Transverse colon (tissue), 4 donors: ENCODE measurements around the gene CTBP1. TPM values are rescaled to one million over a fixed set of nuclear protein-coding genes. Genes with fewer than 3 reads are reported as not detected.

ENCODE experiments used
- DNase-seq: peaks from one replicate; pipeline ENCODE4 v3.0.0-alpha.2; 2019
- H3K27ac ChIP-seq, 4 donors: fragments of 200-600 bp; sonication (generic); 2 replicates each; pipeline ENCODE4 v1.5.1; 2016 to 2018; ENCODE audit warnings: inconsistent platforms in 4 of 4
- H3K27me3 ChIP-seq: fragments of 200-600 bp; sonication (generic); 2 replicates; pipeline ENCODE4 v1.5.1; 2017; ENCODE audit warnings: inconsistent platforms
- H3K36me3 ChIP-seq, 4 donors: fragments of 200-600 bp; sonication (generic); 2 replicates each; pipeline ENCODE4 v1.5.1; 2017 to 2019; ENCODE audit warnings: inconsistent platforms in 4 of 4
- H3K4me1 ChIP-seq, 4 donors: fragments of 200-600 bp; sonication (generic); 2 replicates each; pipeline ENCODE4 v1.5.1; 2017 to 2020; ENCODE audit warnings: inconsistent platforms in 4 of 4
- H3K4me3 ChIP-seq, 4 donors: fragments of 200-600 bp; sonication (generic); 1 replicate in 1 of 4; 2 replicates in 3 of 4; pipeline versions ENCODE4 v1.5.1 to v1.6.1; 2017 to 2019; ENCODE audit warnings: inconsistent platforms in 4 of 4
- H3K9me3 ChIP-seq, 2 donors: fragments of 200-600 bp; sonication (generic); 2 replicates each; pipeline ENCODE4 v1.5.1; 2017 to 2019; ENCODE audit warnings: inconsistent platforms in 2 of 2
- EP300 ChIP-seq: sonication (generic); formaldehyde crosslinking; IDR thresholded peaks from one replicate; pipeline ENCODE4 v1.6.1; 2017; ENCODE audit warnings: antibody characterized with exemption, low read depth
- POLR2A ChIP-seq: fragments of 450-650 bp; IDR thresholded peaks from one replicate; pipeline ENCODE4 v1.6.1; 2016; ENCODE audit warnings: antibody characterized with exemption, mild to moderate bottlenecking, moderate library complexity
- POLR2AphosphoS5 ChIP-seq, 3 donors: sonication (generic); formaldehyde crosslinking; IDR thresholded peaks; one replicate each; pipeline ENCODE4 v1.6.1; 2016; ENCODE audit warnings: antibody characterized with exemption in 3 of 3
- WGBS, 2 donors: methylation state at CpG; one replicate each; pipeline ENCODE4 v1.1.5; 2018; ENCODE audit warnings: low coverage in 1 of 2; 5-methylcytosine and 5-hydroxymethylcytosine counted together
- in situ Hi-C, 4 donors: fragments of 200-750 bp; cut with MboI; loops; one replicate each; pipeline versions ENCODE4 v1.15.0 to v1.15.1; 2017; ENCODE audit warnings: low sequenced_read_pairs in 3 of 4, low pct_ligation_motif_present in 1 of 4, low pct_unique_long_range_greater_than_20kb in 1 of 4
- intact Hi-C: fragments of 100-400 bp; cut with DNase I; formaldehyde crosslinking; loops from one replicate; pipeline ENCODE4 v1.15.1; 2023; ENCODE audit warnings: low total_unique reads
- total RNA-seq, 4 donors: library from RNA; depleted of rRNA; stranded (reverse); fragments of >200 nt; gene quantifications; one replicate each; pipeline ENCODE4 v1.1.0, GENCODE V29; 2016
- TF ChIP-seq, protein P1 (sequence below), 5 experiments: fragments of 200-600 bp in 3 of 5; fragments of 450-650 bp in 2 of 5; sonication (generic) in 3 of 5; IDR thresholded peaks; 1 replicate in 2 of 5; 2 replicates in 3 of 5; pipeline ENCODE4 v1.5.1; 2016 to 2017; ENCODE audit warnings: antibody characterized with exemption in 5 of 5, inconsistent platforms in 3 of 5, mild to moderate bottlenecking in 2 of 5, moderate library complexity in 1 of 5

The CTBP1 gene
- total RNA-seq, 4 donors from 2014 or later = 183 to 457 (median 243) TPM

DNA sequence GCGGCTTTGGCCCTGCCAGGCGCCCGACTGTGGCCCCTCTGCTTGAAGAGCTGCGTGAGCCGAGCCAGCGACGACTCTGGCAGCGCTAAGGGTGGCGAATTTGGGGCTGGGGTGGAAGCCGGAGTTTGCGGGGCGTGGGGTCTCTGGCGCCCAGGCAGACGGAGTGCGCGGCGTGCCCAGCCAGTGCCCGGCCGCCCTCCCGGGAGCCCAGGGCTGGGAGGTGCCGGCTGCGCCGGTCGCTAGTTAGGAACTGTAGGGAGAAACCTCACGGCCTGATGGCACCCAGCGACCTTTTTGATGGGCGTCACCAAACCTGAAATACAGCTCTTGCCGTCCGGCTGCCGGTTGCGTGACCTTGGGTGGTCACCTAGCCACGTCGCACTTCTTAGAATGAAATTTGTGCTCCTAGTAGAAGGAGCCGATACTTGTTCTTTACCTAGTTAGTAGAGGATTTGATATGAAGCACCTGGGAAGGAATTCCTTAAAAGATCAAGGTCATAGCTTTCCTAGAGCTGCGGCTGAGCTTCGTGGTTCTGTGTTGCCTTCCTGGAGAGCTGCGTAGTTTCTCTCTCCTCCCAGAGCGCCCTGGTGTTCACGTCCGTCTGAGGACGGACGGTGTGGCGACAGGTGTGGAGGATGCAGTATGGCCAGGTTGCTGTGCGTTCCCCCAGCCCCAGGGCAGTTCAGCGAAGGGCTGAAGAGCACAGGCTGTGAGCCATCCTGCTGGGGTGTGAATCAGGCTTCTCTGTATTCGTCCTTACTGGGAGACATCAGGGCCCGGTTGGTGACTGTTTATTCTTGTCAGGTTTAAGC, 41.4 kb upstream of the CTBP1 start:
- 1% methylated on average over 45 of the region's 47 CpGs; no CpG with 5 or more reads in 1 of the 2 donors for WGBS, 2 donors
- intact Hi-C loops (no loop called here), in situ Hi-C loops (no loop called here)
- Histone ChIP-seq H3K4me1 (peaks cover 18 to 40% (median 29%) of the 10 kb centered on the region in 4 donors), H3K27me3 (no peaks in the 10 kb centered on the region), H3K9me3 (no peaks in the 10 kb centered on the region), H3K27ac (peak overlapping the region; percentile 86 to 98 (median 95)), H3K4me3 (peak overlapping the region; percentile 97 to 98 (median 98)), H3K36me3 (no peaks in the 10 kb centered on the region)
- TF ChIP-seq POLR2AphosphoS5 (IDR thresholded peaks at IDR 0.05) (peak in 1 of 3 donors; percentile 37), POLR2A (peak; percentile 37)
- TF ChIP-seq, protein P1, sequence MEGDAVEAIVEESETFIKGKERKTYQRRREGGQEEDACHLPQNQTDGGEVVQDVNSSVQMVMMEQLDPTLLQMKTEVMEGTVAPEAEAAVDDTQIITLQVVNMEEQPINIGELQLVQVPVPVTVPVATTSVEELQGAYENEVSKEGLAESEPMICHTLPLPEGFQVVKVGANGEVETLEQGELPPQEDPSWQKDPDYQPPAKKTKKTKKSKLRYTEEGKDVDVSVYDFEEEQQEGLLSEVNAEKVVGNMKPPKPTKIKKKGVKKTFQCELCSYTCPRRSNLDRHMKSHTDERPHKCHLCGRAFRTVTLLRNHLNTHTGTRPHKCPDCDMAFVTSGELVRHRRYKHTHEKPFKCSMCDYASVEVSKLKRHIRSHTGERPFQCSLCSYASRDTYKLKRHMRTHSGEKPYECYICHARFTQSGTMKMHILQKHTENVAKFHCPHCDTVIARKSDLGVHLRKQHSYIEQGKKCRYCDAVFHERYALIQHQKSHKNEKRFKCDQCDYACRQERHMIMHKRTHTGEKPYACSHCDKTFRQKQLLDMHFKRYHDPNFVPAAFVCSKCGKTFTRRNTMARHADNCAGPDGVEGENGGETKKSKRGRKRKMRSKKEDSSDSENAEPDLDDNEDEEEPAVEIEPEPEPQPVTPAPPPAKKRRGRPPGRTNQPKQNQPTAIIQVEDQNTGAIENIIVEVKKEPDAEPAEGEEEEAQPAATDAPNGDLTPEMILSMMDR (IDR thresholded peaks at IDR 0.05) = no peak
- peak; percentile 56 for DNase-seq

DNA sequence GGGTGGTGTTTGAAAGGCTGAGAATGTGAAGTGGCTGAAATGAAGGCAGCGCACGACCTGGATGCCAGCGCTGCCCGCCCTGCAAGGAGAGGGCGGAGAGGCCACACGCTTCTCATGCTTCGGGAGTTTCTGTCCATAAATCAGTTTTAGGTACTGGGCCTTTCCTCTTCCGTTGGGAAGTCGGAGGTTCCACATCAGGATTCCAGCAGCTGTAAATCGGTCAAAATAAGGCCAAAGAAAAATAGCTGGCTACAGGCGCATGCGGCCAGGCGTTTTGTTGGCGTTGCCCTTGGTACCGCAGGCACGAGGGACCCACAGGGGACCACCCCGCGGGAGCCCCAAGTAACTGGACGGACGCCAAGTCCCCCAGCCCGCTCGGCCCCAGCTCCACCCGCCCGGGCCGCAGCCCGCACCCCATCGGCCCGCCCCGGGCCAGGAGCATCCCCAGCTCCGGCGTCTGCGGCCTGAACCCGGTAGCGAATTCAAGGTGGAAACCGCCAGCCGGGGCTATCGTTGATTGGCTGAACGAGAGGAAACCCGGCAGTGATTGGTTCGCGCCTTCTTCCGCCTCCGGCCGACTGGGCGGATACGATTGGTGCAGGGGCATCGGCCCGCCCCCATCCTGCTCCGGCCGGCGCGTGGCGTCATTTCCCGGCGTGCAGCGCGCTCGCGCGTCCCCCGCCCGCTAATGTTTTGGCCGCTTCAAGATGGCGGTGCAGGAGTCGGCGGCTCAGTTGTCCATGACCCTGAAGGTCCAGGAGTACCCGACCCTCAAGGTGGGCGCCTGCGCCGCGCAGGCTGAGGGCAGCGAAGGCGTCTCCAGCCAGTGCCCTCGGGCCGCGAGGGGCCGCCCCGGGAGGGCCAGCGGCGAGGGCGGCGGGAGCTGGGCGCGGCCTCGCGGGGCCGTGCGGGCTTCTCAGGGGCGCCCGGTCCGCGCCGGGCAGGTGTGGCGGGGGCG, 40.6 kb upstream of the CTBP1 start, which contains the start of gene MAEA:
Gene MAEA, plus strand, starts transcription at position 685 of the 958 bp plus-strand sequence. Its CDS starts 23 bp downstream, at position 708.
- in situ Hi-C loops (no loop called here), intact Hi-C loops (no loop called here)
- TF ChIP-seq POLR2AphosphoS5 (IDR thresholded peaks at IDR 0.05) (peak; percentile 84 to 87 (median 86)), EP300 (no peak), POLR2A (peak; percentile 84)
- Histone ChIP-seq H3K9me3 (no peaks in the 10 kb centered on the region), H3K4me1 (peaks cover 18 to 37% (median 27%) of the 10 kb centered on the region in 4 donors), H3K27ac (peak within 1 kb of the TSS; percentile 86 to 98 (median 95)), H3K27me3 (no peaks in the 10 kb centered on the region), H3K4me3 (peak within 1 kb of the TSS; percentile 97 to 98 (median 98)), H3K36me3 (no peaks in the 10 kb centered on the region)
- 1% methylated on average over 28 of the region's 95 CpGs; no CpG with 5 or more reads in 1 of the 2 donors for WGBS, 2 donors
- peak; percentile 98 for DNase-seq

GRCh38 chr4:1288786-1289185, 39.9 kb upstream of the CTBP1 start:
- TF ChIP-seq POLR2A (no peak), EP300 (no peak), POLR2AphosphoS5 (IDR thresholded peaks at IDR 0.05) (no peak)
- TF ChIP-seq, protein P1 (IDR thresholded peaks at IDR 0.05) = no peak
- H3K27me3 ChIP-seq = no peaks in the 10 kb centered on the region
- H3K36me3 ChIP-seq = no peaks in the 10 kb centered on the region
- H3K4me3 ChIP-seq = peak overlapping the region in 3 of 4 donors; percentile 97 to 98 (median 97)
- no peak for DNase-seq
- no peaks in the 10 kb centered on the region for H3K9me3 ChIP-seq
- peaks cover 18 to 34% (median 26%) of the 10 kb centered on the region in 4 donors for H3K4me1 ChIP-seq
- in situ Hi-C loops (no loop called here), intact Hi-C loops (no loop called here)
- H3K27ac ChIP-seq = peak overlapping the region; percentile 86 to 98 (median 95)
- 60 to 70% methylated on average over 6 to 7 of the region's 7 CpGs for WGBS, 2 donors

DNA sequence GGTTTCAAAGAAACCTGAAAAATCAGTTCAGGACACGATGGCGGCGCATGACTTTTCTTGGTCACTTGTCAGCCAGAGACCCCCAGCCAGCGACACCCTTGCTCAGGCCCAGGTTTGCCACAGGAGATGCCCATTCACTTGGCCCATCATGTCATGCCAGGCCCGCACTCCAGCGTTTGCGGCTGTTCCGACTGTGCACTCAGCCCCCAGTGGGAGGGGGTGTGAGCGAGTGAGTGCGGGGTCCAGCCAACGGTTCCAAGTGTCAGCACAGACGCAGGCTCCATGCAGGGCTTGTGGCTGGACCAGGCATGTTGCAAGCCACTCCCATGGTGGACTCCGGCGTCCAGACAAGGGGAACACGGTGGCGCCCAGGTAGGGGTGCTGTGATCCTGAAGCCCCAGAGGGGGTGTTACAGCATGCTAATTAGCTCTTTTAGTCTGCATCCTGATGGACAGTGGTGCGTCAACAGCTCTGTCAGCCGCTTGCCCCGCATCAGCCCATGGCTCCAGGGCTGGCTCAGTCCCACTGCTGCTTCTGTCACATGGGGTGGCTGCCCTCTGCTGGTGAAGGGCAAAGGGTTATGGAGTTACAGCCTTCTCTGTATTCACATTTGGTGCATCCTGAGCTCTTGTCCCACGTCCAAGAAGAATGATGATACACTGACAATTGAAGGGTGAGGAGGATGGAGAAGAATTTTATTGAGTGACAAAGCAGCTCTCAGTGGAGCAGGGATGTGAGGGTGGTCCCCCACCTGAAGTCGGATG, 37.0 kb upstream of the CTBP1 start:
- H3K4me1 ChIP-seq = peaks cover 4 to 15% (median 11%) of the 10 kb centered on the region in 4 donors
- H3K9me3 ChIP-seq = no peaks in the 10 kb centered on the region
- in situ Hi-C loops = no loop called here
- TF ChIP-seq POLR2AphosphoS5 (IDR thresholded peaks at IDR 0.05) (no peak), EP300 (no peak), POLR2A (no peak)
- TF ChIP-seq, protein P1 (IDR thresholded peaks at IDR 0.05) = no peak
- no peak overlapping the region for H3K27ac ChIP-seq
- H3K36me3 ChIP-seq = no peaks in the 10 kb centered on the region
- no peak for DNase-seq
- intact Hi-C loops = no loop called here
- H3K27me3 ChIP-seq = no peaks in the 10 kb centered on the region
- WGBS, 2 donors = 88 to 100% methylated on average over 4 to 21 of the region's 21 CpGs
- no peak overlapping the region for H3K4me3 ChIP-seq
